ENCODE measurements around the gene AARS1.
"Not testable (repeated sequence)": the region's sequence is repeated elsewhere in the genome, so short reads cannot be mapped to it uniquely, and the experiment has no call there.

The AARS1 gene

DNA sequence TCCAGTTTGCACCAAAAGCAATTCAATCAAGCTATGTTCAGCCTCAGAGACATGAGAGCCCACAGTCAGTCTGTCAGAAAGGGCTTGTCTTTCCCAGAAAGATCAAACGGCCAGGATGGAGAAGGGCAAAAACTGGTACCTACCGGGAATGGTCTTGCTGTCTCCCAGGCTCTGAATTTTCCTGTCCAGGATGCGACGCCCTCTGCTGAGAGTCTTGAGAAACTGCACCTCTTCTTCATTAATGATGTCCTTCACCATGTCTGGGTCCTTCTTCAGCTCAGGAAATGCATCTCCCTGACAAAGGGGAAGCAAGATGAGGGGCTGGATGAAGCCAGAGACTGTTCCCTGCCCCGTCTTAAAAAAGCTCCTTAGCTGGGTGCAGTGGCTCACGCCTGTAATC is 21.8 kb downstream of the AARS1 start:
- Histone ChIP-seq H3K36me3 (ENCODE audit: control insufficient read depth, insufficient read depth, low read length) (peaks cover 20% of the 10 kb centered on the region), H3K9me3 (ENCODE audit: control insufficient read depth, low read length) (no peaks in the 10 kb centered on the region), H3K4me1 (ENCODE audit: control insufficient read depth, insufficient read depth, low read length) (no peaks in the 10 kb centered on the region), H3K27me3 (ENCODE audit: control insufficient read depth, insufficient read depth, low read length) (no peaks in the 10 kb centered on the region), H3K4me3 (ENCODE audit: low read length) (no peak overlapping the region), H3K9ac (ENCODE audit: low read length) (no peak overlapping the region)

DNA sequence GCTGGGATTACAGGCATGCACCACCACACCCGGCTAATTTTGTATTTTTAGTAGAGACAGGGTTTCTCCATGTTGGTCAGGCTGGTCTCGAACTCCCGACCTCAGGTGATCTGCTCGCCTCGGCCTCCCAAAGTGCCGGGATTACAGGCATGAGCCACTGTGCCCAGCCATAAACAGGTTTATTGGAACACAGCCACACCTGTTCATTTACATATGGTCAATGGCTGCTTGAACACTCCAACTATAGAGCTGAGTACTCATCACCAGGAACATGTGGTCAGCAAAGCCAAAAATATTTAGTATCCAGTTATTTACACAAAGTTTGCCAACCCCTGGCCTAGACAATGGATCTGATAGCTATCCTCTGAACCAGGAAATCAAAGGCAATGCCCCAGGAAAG is 29.4 kb downstream of the AARS1 start:
- peaks cover 17% of the 10 kb centered on the region for H3K36me3 ChIP-seq (ENCODE audit: control insufficient read depth, insufficient read depth, low read length)

DNA sequence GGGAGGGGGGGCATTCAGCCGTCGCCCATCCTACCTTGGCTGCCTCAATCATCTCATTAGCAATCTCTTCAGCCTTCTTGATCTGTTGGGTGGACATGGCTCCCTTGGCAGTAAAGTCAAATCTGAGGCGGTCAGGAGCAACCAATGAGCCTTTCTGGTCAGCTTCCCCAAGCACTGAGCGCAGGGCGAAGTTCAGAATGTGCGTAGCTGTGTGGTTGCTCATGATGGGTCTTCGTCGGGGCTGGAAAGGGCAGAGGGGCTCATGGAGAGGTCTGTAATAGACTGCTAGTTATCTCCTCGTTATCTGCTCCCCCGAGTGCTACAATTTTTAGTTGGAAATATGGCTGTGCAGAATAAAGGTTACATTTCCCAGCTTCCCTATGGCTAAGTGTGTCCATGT is 30.4 kb downstream of the AARS1 start:
- Histone ChIP-seq H3K9me3 (ENCODE audit: control insufficient read depth, low read length) (no peaks in the 10 kb centered on the region), H3K9ac (ENCODE audit: low read length) (no peak overlapping the region), H3K36me3 (ENCODE audit: control insufficient read depth, insufficient read depth, low read length) (peaks cover 17% of the 10 kb centered on the region), H3K27me3 (ENCODE audit: control insufficient read depth, insufficient read depth, low read length) (no peaks in the 10 kb centered on the region), H3K4me1 (ENCODE audit: control insufficient read depth, insufficient read depth, low read length) (no peaks in the 10 kb centered on the region), H3K4me3 (ENCODE audit: low read length) (no peak overlapping the region)

More for the DNA sequence above, 29.4 kb downstream of the AARS1 start:
- not testable (repeated sequence) for H3K9me3 ChIP-seq (ENCODE audit: control insufficient read depth, low read length); H3K27me3 ChIP-seq (ENCODE audit: control insufficient read depth, insufficient read depth, low read length); H3K4me3 ChIP-seq (ENCODE audit: low read length); H3K9ac ChIP-seq (ENCODE audit: low read length); H3K4me1 ChIP-seq (ENCODE audit: control insufficient read depth, insufficient read depth, low read length)

DNA sequence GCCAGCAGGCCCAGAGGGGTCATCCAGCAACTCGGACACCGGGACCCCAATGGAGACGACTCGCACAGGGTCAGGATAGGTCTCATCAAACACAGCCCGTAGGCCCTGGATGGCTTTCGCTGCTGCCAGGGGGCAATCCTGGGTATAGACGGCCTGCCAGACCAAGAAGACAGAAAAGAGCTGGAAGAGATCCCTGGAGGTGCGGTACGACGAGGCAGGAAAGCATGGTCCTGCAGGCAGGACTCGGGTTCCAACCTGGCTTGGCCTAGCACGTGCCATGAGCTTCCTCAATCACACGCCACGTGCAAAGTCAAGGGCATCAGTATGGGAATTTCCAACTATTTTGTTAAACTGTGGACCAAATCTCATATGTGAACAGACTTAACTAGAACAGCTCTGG is 31.2 kb downstream of the AARS1 start:
- Histone ChIP-seq H3K27me3 (ENCODE audit: control insufficient read depth, insufficient read depth, low read length) (no peaks in the 10 kb centered on the region), H3K9me3 (ENCODE audit: control insufficient read depth, low read length) (no peaks in the 10 kb centered on the region), H3K4me3 (ENCODE audit: low read length) (no peak overlapping the region), H3K4me1 (ENCODE audit: control insufficient read depth, insufficient read depth, low read length) (no peaks in the 10 kb centered on the region), H3K36me3 (ENCODE audit: control insufficient read depth, insufficient read depth, low read length) (peaks cover 20% of the 10 kb centered on the region), H3K9ac (ENCODE audit: low read length) (no peak overlapping the region)

DNA sequence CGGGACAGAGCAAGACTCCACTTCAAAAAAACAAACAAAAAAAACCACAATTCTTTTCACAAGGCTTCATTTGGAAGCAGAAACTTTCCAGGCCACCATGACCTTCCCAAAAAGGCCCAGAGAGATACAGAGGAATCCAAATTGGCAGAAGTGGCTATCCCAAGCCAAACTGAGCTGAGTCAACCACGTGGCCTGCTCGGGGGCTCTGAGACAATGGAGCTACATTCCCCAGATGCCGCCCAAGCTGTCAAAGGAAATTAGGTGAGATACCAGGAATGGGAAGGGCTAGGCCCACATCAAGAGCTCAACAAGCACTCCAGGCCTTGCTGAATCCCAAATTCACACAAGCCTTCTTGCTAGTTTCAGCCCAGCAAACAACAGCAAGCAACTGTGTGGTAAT is 31.9 kb downstream of the AARS1 start:
- no peaks in the 10 kb centered on the region for H3K9me3 ChIP-seq (ENCODE audit: control insufficient read depth, low read length)
- H3K36me3 ChIP-seq (ENCODE audit: control insufficient read depth, insufficient read depth, low read length), result peaks cover 24% of the 10 kb centered on the region
- H3K4me3 ChIP-seq (ENCODE audit: low read length), result no peak overlapping the region
- H3K27me3 ChIP-seq (ENCODE audit: control insufficient read depth, insufficient read depth, low read length), result no peaks in the 10 kb centered on the region
- no peak overlapping the region for H3K9ac ChIP-seq (ENCODE audit: low read length)
- H3K4me1 ChIP-seq (ENCODE audit: control insufficient read depth, insufficient read depth, low read length), result no peaks in the 10 kb centered on the region

DNA sequence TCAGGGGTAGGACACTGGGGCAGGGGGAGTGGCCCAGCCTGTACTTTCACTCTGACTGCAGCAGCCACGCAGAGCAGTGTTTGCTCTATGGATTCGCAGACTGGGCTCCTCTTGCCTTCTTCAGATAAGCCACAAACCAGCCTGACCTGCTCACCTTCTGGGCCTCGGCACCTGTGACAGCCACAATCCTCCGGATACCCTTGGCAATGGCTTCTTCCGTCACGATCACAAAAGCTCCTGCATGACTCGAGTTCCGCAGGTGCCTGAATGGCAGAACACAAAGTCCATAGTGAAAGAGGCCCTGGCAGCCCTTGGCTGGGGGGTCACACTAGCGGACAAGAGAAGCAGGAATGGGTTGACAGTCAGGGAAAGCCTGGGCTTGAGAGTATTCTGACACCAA is 33.7 kb downstream of the AARS1 start:
- Histone ChIP-seq H3K4me3 (ENCODE audit: low read length) (no peak overlapping the region), H3K9ac (ENCODE audit: low read length) (no peak overlapping the region), H3K9me3 (ENCODE audit: control insufficient read depth, low read length) (no peaks in the 10 kb centered on the region), H3K4me1 (ENCODE audit: control insufficient read depth, insufficient read depth, low read length) (no peaks in the 10 kb centered on the region), H3K36me3 (ENCODE audit: control insufficient read depth, insufficient read depth, low read length) (peaks cover 28% of the 10 kb centered on the region), H3K27me3 (ENCODE audit: control insufficient read depth, insufficient read depth, low read length) (no peaks in the 10 kb centered on the region)

DNA sequence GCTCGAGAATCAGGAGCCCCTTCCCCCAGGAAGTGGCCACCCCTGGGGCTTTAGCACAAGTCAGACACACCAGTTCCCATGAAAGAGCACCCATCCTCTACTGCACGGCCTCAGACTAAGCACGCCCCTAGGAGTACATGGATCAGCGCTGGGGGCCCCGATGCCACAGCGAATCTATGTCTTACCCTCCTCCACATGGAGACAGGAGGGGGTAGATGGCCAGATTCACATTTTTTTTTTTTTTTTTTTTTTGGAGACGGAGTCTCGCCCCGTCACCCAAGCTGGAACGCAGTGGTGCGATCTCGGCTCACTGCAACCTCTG is 34.4 kb downstream of the AARS1 start:
- Histone ChIP-seq H3K36me3 (ENCODE audit: control insufficient read depth, insufficient read depth, low read length) (peaks cover 24% of the 10 kb centered on the region), H3K9ac (ENCODE audit: low read length) (no peak overlapping the region), H3K27me3 (ENCODE audit: control insufficient read depth, insufficient read depth, low read length) (no peaks in the 10 kb centered on the region), H3K4me1 (ENCODE audit: control insufficient read depth, insufficient read depth, low read length) (no peaks in the 10 kb centered on the region), H3K4me3 (ENCODE audit: low read length) (no peak overlapping the region), H3K9me3 (ENCODE audit: control insufficient read depth, low read length) (no peaks in the 10 kb centered on the region)

DNA sequence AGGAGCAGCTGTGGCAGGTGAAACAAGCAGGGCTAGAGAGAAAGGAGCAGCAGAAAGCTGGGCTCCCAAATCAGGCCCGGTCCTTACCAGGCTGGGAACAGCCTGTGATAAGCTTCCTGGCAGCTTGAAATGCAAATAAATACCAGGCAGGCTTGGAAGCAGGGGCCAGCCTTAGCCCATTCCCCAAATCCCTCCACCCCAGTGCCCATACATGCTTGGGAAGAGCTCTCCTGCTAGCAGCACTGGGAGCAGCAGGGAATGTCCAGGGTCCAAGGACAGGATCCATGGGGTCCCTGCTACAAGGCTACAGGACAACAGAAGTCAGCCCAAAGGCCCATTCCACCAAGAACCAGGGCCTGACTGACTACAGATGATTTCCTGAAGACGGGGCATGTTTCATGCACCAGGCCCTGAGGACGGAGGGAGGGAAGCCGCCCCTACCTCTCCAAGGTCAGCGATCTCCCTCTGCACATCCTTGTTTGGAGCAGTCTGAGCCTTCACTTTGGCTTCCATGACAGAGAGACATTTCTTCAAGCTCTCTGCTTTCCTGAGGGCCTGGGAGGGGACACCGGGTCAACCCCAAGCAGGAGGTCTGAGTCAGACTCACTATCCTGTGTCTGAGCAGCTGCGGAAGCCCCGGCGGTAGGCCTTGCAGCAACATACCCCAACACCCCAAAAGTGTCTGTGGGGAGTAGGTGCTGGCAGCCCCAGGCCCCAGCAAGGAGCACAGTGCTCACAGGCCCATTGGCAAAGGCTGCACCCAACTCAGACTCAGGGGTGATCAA is 34.9 kb downstream of the AARS1 start:
- Histone ChIP-seq H3K9me3 (ENCODE audit: control insufficient read depth, low read length) (no peaks in the 10 kb centered on the region), H3K36me3 (ENCODE audit: control insufficient read depth, insufficient read depth, low read length) (peaks cover 23% of the 10 kb centered on the region), H3K4me3 (ENCODE audit: low read length) (no peak overlapping the region), H3K4me1 (ENCODE audit: control insufficient read depth, insufficient read depth, low read length) (no peaks in the 10 kb centered on the region), H3K27me3 (ENCODE audit: control insufficient read depth, insufficient read depth, low read length) (no peaks in the 10 kb centered on the region), H3K9ac (ENCODE audit: low read length) (no peak overlapping the region)

DNA sequence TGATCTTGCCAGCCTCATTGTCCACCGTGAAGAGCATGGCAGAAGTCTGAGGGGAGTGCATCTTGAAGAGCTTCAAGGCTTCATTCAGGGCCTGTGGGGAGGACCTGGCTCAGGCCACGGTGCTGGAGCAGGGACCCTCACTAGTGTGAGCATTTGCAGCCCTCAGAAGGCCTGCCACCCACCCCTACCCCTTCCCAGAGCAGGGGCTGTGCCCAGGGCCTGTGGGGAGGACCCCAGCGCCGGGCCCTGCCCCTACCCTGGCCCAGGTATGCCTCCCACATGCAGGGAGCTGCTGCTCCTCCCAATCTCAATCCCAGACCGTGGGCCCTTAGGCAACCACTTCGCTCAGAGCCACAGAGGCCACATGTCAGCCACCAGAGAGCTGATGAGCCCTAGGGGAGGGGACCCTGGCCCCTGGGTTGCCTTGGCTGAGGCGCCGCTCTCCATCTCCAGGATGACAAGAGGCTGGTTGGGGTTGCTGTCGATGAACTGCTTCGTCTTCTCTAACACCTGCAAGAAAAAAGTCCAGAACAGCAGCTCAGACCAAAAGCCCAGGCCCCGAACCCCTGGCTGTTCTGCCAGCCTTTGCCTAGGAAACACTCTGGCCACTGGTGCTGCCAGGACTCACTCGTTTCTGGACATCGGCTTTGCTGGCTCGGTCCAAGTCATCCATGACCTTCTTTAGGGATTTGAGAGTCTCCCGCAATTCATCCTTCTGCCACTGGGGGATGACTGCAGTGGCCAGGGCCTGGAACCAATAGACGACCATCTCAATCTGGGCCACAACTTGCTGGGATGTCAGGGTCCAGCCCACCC is 35.8 kb downstream of the AARS1 start:
- Histone ChIP-seq H3K4me3 (ENCODE audit: low read length) (no peak overlapping the region), H3K27me3 (ENCODE audit: control insufficient read depth, insufficient read depth, low read length) (no peaks in the 10 kb centered on the region), H3K4me1 (ENCODE audit: control insufficient read depth, insufficient read depth, low read length) (no peaks in the 10 kb centered on the region), H3K9ac (ENCODE audit: low read length) (no peak overlapping the region), H3K9me3 (ENCODE audit: control insufficient read depth, low read length) (no peaks in the 10 kb centered on the region), H3K36me3 (ENCODE audit: control insufficient read depth, insufficient read depth, low read length) (peaks cover 23% of the 10 kb centered on the region)

DNA sequence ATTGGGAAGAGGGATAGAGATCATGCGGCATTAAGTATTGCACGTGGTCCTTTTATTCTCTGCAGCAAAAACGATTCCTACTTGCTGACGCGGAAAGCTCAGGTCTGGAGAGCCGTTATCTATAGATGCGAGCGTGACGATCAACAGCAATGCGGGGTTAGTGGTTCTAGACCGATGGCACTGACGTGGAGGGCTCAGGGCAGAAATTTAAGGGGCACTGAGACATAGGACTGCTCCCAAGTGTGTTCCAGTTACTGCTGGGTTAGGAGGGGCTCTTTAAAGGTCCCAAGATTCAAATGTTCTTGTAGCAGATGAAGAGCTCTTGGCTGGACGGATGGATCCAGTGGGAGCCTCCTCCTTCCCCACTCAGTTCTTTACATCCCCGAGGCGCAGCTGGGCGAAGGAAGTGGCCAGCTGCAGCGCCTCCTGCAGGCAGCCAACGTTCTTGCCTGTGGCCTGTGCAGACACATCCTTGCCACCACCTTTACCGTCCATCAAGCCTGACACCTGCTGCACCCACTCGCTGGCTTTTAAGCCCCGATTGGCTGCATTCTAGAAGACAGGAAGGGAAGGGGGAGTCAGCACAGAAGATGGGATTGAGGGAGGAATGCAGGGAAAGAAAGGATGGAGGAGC is 36.8 kb downstream of the AARS1 start:
- Histone ChIP-seq H3K36me3 (ENCODE audit: control insufficient read depth, insufficient read depth, low read length) (peaks cover 18% of the 10 kb centered on the region), H3K27me3 (ENCODE audit: control insufficient read depth, insufficient read depth, low read length) (no peaks in the 10 kb centered on the region), H3K4me1 (ENCODE audit: control insufficient read depth, insufficient read depth, low read length) (no peaks in the 10 kb centered on the region), H3K4me3 (ENCODE audit: low read length) (no peak overlapping the region), H3K9ac (ENCODE audit: low read length) (no peak overlapping the region), H3K9me3 (ENCODE audit: control insufficient read depth, low read length) (no peaks in the 10 kb centered on the region)

DNA sequence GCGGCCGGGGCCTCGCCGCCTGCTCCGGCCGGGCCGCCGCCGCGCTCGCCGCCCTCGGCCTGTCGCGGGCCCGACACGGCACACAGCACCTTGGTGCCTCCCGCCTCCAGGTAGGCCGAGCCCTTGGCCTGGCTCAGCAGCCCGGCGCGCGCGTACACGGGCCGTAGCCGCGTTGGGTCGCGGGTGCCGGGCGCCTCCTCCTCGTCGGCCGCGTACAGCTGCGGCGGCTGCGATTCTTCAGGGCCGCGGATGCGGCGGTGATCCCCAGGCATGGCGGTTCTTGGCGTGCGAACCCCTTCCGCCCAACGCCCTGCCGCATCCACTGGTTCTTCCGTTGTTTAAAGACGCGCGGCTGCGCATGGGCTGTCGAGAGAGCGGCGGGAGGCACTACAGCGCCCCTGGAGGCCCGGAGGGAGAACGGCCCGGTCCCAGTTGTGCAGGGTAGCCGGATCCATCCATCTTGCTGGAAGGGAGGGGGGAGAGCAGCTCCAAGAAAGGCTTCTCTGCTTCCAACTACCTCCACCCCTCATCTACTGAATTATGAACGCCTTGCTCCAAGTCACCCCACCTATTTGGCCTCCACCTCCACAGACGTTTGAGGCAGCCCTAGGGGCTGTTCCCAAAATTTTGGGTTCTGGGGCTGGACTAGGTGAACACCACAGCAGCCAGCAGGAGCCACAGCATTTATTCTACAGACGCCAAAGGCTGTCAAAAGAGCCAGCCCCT is 37.5 kb downstream of the AARS1 start, which contains the start of gene EXOSC6:
EXOSC6 (minus strand) TSS at position 312 of the 726 bp plus-strand sequence; CDS start at position 272, 40 bp downstream.
- Histone ChIP-seq H3K36me3 (ENCODE audit: control insufficient read depth, insufficient read depth, low read length) (peaks cover 17% of the 10 kb centered on the region), H3K9me3 (ENCODE audit: control insufficient read depth, low read length) (no peaks in the 10 kb centered on the region), H3K9ac (ENCODE audit: low read length) (peak within 1 kb of the TSS; percentile 66), H3K27me3 (ENCODE audit: control insufficient read depth, insufficient read depth, low read length) (no peaks in the 10 kb centered on the region), H3K4me3 (ENCODE audit: low read length) (peak within 1 kb of the TSS; percentile 25), H3K4me1 (ENCODE audit: control insufficient read depth, insufficient read depth, low read length) (no peaks in the 10 kb centered on the region)
